K562 (cell line): Measurements from ENCODE around the gene MEX3D. TPM values are rescaled to one million over a fixed set of nuclear protein-coding genes. Genes with fewer than 3 reads are reported as not detected.
A peak's percentile ranks its signal among the peaks of the same experiment; 100 is the strongest.

ENCODE experiments used
- CBFA2T2 ChIP-seq: fragments of 450-650 bp; conservative IDR thresholded peaks from 2 replicates; pipeline ENCODE4 v1.6.1; 2017; ENCODE audit warnings: mild to moderate bottlenecking
- CBX1 ChIP-seq: sonication (generic); IDR thresholded peaks from 2 replicates; pipeline ENCODE4 v1.6.1; 2016; ENCODE audit warnings: antibody characterized with exemption, low read depth, mild to moderate bottlenecking
- CREM ChIP-seq: IDR thresholded peaks from 2 replicates; pipeline ENCODE4 v1.6.1; 2014; ENCODE audit warnings: antibody characterized with exemption, low read depth
- CSDE1 ChIP-seq, 2 experiments: fragments of 450-650 bp; IDR thresholded peaks; 2 replicates each; pipeline ENCODE4 v1.6.1; 2016; ENCODE audit warnings: mild to moderate bottlenecking in 1 of 2
- HSF4 ChIP-seq: fragments of 250-450 bp; sonication (Bioruptor Pico); IDR thresholded peaks from 2 replicates; pipeline ENCODE4 v2.1.2; 2022; ENCODE audit warnings: mild to moderate bottlenecking, moderate library complexity, borderline replicate concordance
- ILK ChIP-seq: fragments of 450-650 bp; IDR thresholded peaks from 2 replicates; pipeline ENCODE4 v1.6.1; 2016; ENCODE audit warnings: missing genetic modification characterization, low read depth, mild to moderate bottlenecking, missing compliant biosample characterization, moderate library complexity, borderline replicate concordance
- MBD1 ChIP-seq: fragments of 250-450 bp; sonication (Bioruptor Pico); IDR thresholded peaks from 2 replicates; pipeline ENCODE4 v1.8.0; 2022; ENCODE audit warnings: inconsistent platforms
- NCOA6 ChIP-seq: fragments of 450-650 bp; IDR thresholded peaks from 2 replicates; pipeline ENCODE4 v1.6.1; 2017; ENCODE audit warnings: mild to moderate bottlenecking
- NR1H2 ChIP-seq: sonication (generic); formaldehyde crosslinking; IDR thresholded peaks from 2 replicates; pipeline ENCODE4 v1.4.0; 2020; ENCODE audit warnings: mild to moderate bottlenecking, missing genetic modification reagents
- PHF21A ChIP-seq: fragments of 450-650 bp; IDR thresholded peaks from 2 replicates; pipeline ENCODE4 v1.6.1; 2017; ENCODE audit warnings: low read depth, borderline replicate concordance
- SLC30A9 ChIP-seq: fragments of 250-450 bp; sonication (Bioruptor Pico); IDR thresholded peaks from 2 replicates; pipeline ENCODE4 v1.8.0; 2022; ENCODE audit warnings: mild to moderate bottlenecking, moderate library complexity
- SMAD1 ChIP-seq: fragments of 150-350 bp; IDR thresholded peaks from 2 replicates; pipeline ENCODE4 v1.6.1; 2014; ENCODE audit warnings: low read length, low read depth; ENCODE audit not compliant: partially characterized antibody
- TEAD1 ChIP-seq, 2 experiments: fragments of 450-650 bp in 1 of 2; sonication (generic) in 1 of 2; formaldehyde crosslinking; IDR thresholded peaks; 2 replicates each; pipeline versions ENCODE4 v1.4.0 to v1.8.0; 2020 to 2022; ENCODE audit warnings: mild to moderate bottlenecking in 2 of 2, missing genetic modification reagents in 1 of 2
- USF2 ChIP-seq: sonication (generic); formaldehyde crosslinking; IDR thresholded peaks from 2 replicates; pipeline ENCODE4 v1.5.0; 2020; ENCODE audit warnings: missing genetic modification reagents
- ZNF23 ChIP-seq: fragments of 250-450 bp; sonication (Bioruptor Pico); IDR thresholded peaks from 2 replicates; pipeline ENCODE4 v1.4.0; 2020; ENCODE audit warnings: mild to moderate bottlenecking
- ZNF239 ChIP-seq: fragments of 250-450 bp; sonication (Bioruptor Pico); IDR thresholded peaks from 2 replicates; pipeline ENCODE4 v1.4.0; 2020; ENCODE audit warnings: mild to moderate bottlenecking
- ZNF316 ChIP-seq: fragments of 450-650 bp; IDR thresholded peaks from 2 replicates; pipeline ENCODE4 v1.6.1; 2016
- ZNF592 ChIP-seq: fragments of 450-650 bp; IDR thresholded peaks from 2 replicates; pipeline ENCODE4 v1.6.1; 2017; ENCODE audit warnings: antibody characterized with exemption, mild to moderate bottlenecking
- ZNF695 ChIP-seq: fragments of 450-650 bp; formaldehyde crosslinking; IDR thresholded peaks from 2 replicates; pipeline ENCODE4 v1.4.0; 2020; ENCODE audit warnings: mild to moderate bottlenecking, moderate library complexity
- polyA plus RNA-seq, 8 experiments: library from polyadenylated mRNA; depleted of rRNA in 4 of 8; stranded (reverse) in 5 of 8; unstranded in 3 of 8; fragments of >200 nt; fragmentation: Nextera tagmentation in 2 of 8; fragmentation: Illumina TruSeq in 1 of 8; extraction: Ambion mirVana in 2 of 8; extraction: Trizol in 1 of 8; gene quantifications; 2 replicates each; pipeline versions ENCODE4 v1.2.1 to v1.2.3, GENCODE V29; 2011 to 2014; ENCODE audit warnings: inconsistent platforms in 1 of 8, missing spikeins in 1 of 8
- total RNA-seq, 7 experiments: library from RNA; depleted of rRNA in 6 of 7; stranded (reverse); fragments of >200 nt in 6 of 7; fragmentation: Illumina TruSeq in 2 of 7; extraction: Trizol in 2 of 7; gene quantifications; 2 replicates each; pipeline versions ENCODE4 v1.2.1 to v1.2.3, GENCODE V29; 2011 to 2021; ENCODE audit warnings: low replicate concordance in 1 of 7
- TF ChIP-seq, protein P1 (sequence below): fragments of 450-650 bp; IDR thresholded peaks from 2 replicates; pipeline ENCODE4 v1.6.1; 2017; ENCODE audit warnings: mild to moderate bottlenecking, moderate library complexity

The MEX3D gene
- total and polyA plus RNA-seq, 9 of the 15 experiments (the other 6 are each of a cell fraction or from before 2014, with no cell fraction given) = 1.7 to 39.3 (median 5.7) TPM

DNA sequence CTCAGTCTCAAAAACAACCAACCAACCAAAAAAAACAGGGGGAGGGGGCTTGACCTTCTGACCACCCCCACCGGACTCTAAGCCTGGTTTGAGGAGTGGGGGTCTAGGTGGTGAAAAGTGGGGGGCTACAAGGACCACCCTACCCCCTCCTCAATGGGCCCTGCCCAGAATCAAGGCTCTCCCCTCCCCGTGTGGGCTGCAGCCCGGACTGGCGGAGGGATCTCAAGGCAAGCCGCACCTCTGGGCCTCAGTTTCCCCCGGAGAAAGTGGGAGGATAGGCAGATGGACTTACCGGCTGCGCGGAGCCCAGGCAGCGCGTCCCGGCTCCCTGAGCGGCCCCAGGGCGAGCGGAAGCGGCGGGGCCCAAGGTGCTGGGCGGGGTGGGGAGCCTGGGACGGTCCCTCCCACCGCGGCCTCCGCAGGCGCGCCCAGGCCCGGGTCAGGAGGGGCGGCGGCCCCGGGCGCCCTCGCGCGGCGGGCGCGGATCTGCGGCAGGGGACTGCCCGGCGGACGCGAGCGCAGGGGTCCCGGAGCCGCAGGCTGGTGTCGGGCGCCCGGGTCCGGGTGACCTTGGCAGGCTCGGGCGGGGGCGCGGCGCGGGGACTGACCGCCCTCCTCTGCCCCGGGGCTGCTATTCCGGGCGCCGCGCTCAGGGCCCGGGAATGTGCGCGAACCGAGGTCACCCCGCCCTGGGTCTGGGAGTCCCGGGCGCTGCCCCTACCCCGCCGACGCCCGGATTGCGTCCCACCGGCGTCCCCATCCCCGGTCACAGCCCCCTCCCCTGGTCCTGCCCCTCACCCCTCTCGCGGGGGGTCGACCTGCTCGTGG is 55.2 kb downstream of the MEX3D start, which contains the start of gene ADAMTSL5 (continued):
- TF ChIP-seq PHF21A = 0 out of 2 replicates have a peak, but pooled peaks have one; percentile 12
- TF ChIP-seq SMAD1 = no peak
- no peak; a peak in 1 of 4 replicates for TF ChIP-seq TEAD1 (CRISPR knock-in tag; IDR thresholded peaks at IDR 0.05)
- TF ChIP-seq ZNF592 = no peak; the same call in 1 of the 2 replicates
- peak; percentile 98 for TF ChIP-seq CBX1
- no peak; a peak in 1 of 4 replicates for TF ChIP-seq CSDE1 (IDR thresholded peaks at IDR 0.05)
- TF ChIP-seq HSF4 (CRISPR knock-in tag) = no peak
- no peak for TF ChIP-seq ZNF23 (CRISPR knock-in tag)
- TF ChIP-seq, protein P1, sequence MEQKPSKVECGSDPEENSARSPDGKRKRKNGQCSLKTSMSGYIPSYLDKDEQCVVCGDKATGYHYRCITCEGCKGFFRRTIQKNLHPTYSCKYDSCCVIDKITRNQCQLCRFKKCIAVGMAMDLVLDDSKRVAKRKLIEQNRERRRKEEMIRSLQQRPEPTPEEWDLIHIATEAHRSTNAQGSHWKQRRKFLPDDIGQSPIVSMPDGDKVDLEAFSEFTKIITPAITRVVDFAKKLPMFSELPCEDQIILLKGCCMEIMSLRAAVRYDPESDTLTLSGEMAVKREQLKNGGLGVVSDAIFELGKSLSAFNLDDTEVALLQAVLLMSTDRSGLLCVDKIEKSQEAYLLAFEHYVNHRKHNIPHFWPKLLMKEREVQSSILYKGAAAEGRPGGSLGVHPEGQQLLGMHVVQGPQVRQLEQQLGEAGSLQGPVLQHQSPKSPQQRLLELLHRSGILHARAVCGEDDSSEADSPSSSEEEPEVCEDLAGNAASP = no peak
- no peak for TF ChIP-seq ZNF695 (CRISPR knock-in tag)
- TF ChIP-seq NCOA6 = no peak
- no peak for TF ChIP-seq SLC30A9 (CRISPR knock-in tag)
- no peak for TF ChIP-seq ZNF316
- no peak for TF ChIP-seq USF2
- TF ChIP-seq ZNF239 = no peak
- no peak for TF ChIP-seq ILK (tag)
- TF ChIP-seq NR1H2 (CRISPR knock-in tag) = no peak
- TF ChIP-seq MBD1 (CRISPR knock-in tag) = no peak
- no peak for TF ChIP-seq CREM
- no peak for TF ChIP-seq CBFA2T2
